NB4 (cell line): ENCODE results near the gene IRX4.

Experiments used
- MYC ChIP-seq: IDR thresholded peaks from 2 replicates; pipeline ENCODE4 v1.6.1; 2011; ENCODE audit warnings: low read depth, low read length
- TF ChIP-seq, protein P1 (sequence below): IDR thresholded peaks from one replicate; pipeline ENCODE4 v1.5.1; 2012; ENCODE audit warnings: low read depth, low read length

- TF ChIP-seq, protein P1, sequence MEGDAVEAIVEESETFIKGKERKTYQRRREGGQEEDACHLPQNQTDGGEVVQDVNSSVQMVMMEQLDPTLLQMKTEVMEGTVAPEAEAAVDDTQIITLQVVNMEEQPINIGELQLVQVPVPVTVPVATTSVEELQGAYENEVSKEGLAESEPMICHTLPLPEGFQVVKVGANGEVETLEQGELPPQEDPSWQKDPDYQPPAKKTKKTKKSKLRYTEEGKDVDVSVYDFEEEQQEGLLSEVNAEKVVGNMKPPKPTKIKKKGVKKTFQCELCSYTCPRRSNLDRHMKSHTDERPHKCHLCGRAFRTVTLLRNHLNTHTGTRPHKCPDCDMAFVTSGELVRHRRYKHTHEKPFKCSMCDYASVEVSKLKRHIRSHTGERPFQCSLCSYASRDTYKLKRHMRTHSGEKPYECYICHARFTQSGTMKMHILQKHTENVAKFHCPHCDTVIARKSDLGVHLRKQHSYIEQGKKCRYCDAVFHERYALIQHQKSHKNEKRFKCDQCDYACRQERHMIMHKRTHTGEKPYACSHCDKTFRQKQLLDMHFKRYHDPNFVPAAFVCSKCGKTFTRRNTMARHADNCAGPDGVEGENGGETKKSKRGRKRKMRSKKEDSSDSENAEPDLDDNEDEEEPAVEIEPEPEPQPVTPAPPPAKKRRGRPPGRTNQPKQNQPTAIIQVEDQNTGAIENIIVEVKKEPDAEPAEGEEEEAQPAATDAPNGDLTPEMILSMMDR, result no peak
- no peak for TF ChIP-seq MYC
Measured at GRCh38 chr5:1827886-1828397, 54.8 kb downstream of the IRX4 start.
